Measurements from ENCODE around the gene POLR3B. TPM values are rescaled to one million over a fixed set of nuclear protein-coding genes. Genes with fewer than 3 reads are reported as not detected.
A peak's percentile ranks its signal among the peaks of the same experiment; 100 is the strongest.
"Not testable (repeated sequence)": the region's sequence is repeated elsewhere in the genome, so short reads cannot be mapped to it uniquely, and the experiment has no call there.

The POLR3B gene
- total RNA-seq, 1 donor: 11.9 TPM

DNA sequence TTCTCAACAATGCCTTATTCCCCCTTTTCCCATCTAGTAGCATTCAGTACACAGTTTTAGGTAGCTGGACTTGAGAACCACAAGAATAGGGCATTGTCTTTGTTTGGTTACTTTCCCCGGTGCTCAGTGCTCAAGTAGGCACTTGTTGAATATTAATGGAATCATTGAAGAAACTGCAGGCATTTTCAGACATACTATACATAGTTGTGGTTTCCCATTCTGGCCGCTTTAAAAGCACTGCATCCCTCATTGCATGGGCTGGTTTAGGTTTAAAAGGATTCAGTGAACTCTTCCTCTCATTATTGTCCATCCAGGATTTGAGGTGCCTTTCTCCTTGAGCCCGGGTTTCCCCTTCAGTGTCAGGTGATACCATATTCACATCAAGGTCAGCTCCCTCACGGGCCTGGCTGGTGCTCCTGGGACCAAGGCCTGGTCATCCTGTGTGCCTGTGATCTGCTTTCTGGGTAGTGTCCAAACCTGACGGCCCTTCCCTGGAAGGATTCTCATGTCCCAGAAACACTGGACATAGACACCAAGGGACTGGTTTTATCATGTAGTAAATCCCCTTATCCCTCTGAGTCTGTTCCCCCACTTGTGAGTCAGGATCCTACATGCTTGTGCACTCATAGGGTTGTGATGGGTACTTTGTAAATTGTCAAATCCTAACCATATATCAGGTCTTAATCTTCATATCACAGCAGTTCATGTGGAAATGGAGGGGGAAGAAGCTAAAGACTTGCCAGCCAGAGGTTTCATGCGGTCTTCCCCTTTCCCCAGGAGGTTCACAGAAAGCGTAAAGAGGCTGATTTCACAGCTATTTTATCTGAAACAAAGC, 47.7 kb upstream of the POLR3B start:
- H3K27ac ChIP-seq (ENCODE audit: low read depth, low read length): peak overlapping the region; percentile 41
- no peak overlapping the region for H3K4me3 ChIP-seq (ENCODE audit: insufficient read depth, low read length)
- H3K27me3 ChIP-seq (ENCODE audit: insufficient read depth, low read length): no peaks in the 10 kb centered on the region
- TF ChIP-seq, protein P1, sequence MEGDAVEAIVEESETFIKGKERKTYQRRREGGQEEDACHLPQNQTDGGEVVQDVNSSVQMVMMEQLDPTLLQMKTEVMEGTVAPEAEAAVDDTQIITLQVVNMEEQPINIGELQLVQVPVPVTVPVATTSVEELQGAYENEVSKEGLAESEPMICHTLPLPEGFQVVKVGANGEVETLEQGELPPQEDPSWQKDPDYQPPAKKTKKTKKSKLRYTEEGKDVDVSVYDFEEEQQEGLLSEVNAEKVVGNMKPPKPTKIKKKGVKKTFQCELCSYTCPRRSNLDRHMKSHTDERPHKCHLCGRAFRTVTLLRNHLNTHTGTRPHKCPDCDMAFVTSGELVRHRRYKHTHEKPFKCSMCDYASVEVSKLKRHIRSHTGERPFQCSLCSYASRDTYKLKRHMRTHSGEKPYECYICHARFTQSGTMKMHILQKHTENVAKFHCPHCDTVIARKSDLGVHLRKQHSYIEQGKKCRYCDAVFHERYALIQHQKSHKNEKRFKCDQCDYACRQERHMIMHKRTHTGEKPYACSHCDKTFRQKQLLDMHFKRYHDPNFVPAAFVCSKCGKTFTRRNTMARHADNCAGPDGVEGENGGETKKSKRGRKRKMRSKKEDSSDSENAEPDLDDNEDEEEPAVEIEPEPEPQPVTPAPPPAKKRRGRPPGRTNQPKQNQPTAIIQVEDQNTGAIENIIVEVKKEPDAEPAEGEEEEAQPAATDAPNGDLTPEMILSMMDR (IDR thresholded peaks at IDR 0.05; ENCODE audit: extremely low read depth, low read depth, low read length): no peak
- peak; percentile 86 for DNase-seq (ENCODE audit: insufficient read length, low spot score, missing footprints)
- H3K36me3 ChIP-seq (ENCODE audit: insufficient read depth, low read length): no peaks in the 10 kb centered on the region
- H3K4me2 ChIP-seq (ENCODE audit: insufficient read depth, low read length): peak overlapping the region; percentile 43
- H2AFZ ChIP-seq (ENCODE audit: low read length): peak overlapping the region; percentile 61
- H3K79me2 ChIP-seq (ENCODE audit: insufficient read depth, low read length): no peaks in the 10 kb centered on the region
- no peaks in the 10 kb centered on the region for H4K20me1 ChIP-seq (ENCODE audit: insufficient read depth, low read length)
- H3K4me1 ChIP-seq (ENCODE audit: insufficient read depth, low read length): peaks cover 12% of the 10 kb centered on the region
- H3K9me3 ChIP-seq (ENCODE audit: low read depth, low read length): no peaks in the 10 kb centered on the region

DNA sequence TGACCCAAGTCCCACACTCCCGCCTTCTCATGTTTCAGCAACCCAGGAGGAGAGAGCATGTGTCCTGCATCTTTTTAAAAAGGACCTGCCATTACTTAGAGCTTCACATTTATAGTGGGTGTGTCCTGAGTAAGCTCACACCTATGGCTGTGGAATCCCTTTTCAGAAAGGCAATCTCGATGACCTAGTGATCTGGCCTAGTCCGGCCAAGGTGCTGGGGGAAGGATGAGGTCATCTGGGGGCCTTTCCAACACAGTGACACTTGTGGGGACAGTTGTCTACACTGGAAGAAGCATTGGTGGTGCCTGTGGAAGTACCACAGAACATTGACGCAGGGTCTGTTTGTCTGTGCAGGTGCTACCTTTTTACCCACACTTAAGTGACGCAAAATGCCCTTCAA, 46.9 kb upstream of the POLR3B start:
- Histone ChIP-seq H3K27ac (ENCODE audit: low read depth, low read length) (no peak overlapping the region), H3K4me3 (ENCODE audit: insufficient read depth, low read length) (no peak overlapping the region), H3K9me3 (ENCODE audit: low read depth, low read length) (no peaks in the 10 kb centered on the region), H3K27me3 (ENCODE audit: insufficient read depth, low read length) (no peaks in the 10 kb centered on the region), H3K4me2 (ENCODE audit: insufficient read depth, low read length) (no peak overlapping the region), H2AFZ (ENCODE audit: low read length) (no peak overlapping the region), H3K79me2 (ENCODE audit: insufficient read depth, low read length) (no peaks in the 10 kb centered on the region), H3K4me1 (ENCODE audit: insufficient read depth, low read length) (peaks cover 12% of the 10 kb centered on the region), H4K20me1 (ENCODE audit: insufficient read depth, low read length) (no peaks in the 10 kb centered on the region), H3K36me3 (ENCODE audit: insufficient read depth, low read length) (peaks cover 1% of the 10 kb centered on the region)
- TF ChIP-seq, protein P1 (IDR thresholded peaks at IDR 0.05; ENCODE audit: extremely low read depth, low read depth, low read length): no peak
- no peak for DNase-seq (ENCODE audit: insufficient read length, low spot score, missing footprints)

DNA sequence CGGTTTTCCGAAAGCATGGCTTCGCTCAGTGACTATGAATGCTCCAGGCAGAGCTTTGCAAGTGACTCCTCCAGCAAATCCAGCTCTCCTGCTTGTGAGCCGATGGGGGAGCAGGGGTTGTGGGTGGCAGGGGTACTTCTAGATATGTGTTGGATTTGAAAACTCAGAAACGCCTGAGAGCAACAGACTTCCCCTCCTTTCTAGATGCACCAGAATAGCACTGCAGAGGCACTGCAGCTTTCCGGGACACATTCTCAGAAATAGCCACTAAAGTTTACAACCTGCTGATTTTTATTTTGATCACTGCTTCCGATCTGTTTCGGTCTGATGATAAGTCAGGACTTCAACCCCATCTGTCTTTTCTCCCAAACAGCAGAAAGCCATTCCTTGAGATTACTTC, 46.4 kb upstream of the POLR3B start:
- Histone ChIP-seq H3K9me3 (ENCODE audit: low read depth, low read length) (no peaks in the 10 kb centered on the region), H3K27me3 (ENCODE audit: insufficient read depth, low read length) (no peaks in the 10 kb centered on the region), H2AFZ (ENCODE audit: low read length) (no peak overlapping the region), H3K27ac (ENCODE audit: low read depth, low read length) (no peak overlapping the region), H3K4me3 (ENCODE audit: insufficient read depth, low read length) (no peak overlapping the region), H3K4me2 (ENCODE audit: insufficient read depth, low read length) (no peak overlapping the region), H3K4me1 (ENCODE audit: insufficient read depth, low read length) (peaks cover 12% of the 10 kb centered on the region), H3K36me3 (ENCODE audit: insufficient read depth, low read length) (peaks cover 3% of the 10 kb centered on the region), H3K79me2 (ENCODE audit: insufficient read depth, low read length) (no peaks in the 10 kb centered on the region), H4K20me1 (ENCODE audit: insufficient read depth, low read length) (no peaks in the 10 kb centered on the region)
- TF ChIP-seq, protein P1 (IDR thresholded peaks at IDR 0.05; ENCODE audit: extremely low read depth, low read depth, low read length): no peak
- DNase-seq (ENCODE audit: insufficient read length, low spot score, missing footprints): no peak

DNA sequence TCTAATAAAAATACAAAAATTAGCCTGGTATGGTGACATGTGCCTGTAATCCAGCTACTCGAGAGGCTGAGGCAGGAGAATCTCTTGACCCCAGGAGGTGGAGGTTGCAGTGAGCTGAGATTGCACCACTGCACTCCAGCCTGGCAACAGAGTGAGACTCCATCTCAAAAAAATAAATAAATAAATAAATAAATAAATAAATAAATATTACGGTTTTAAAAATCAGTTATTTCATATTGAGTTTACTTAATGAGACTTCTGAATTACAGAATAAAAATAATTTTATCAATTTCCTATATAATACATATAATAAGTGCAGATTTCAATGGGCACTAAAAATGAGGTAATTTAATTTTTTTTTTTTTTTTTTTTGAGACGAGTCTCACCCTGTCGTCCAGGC, 44.1 kb upstream of the POLR3B start:
- H3K4me2 ChIP-seq (ENCODE audit: insufficient read depth, low read length); H2AFZ ChIP-seq (ENCODE audit: low read length); DNase-seq (ENCODE audit: insufficient read length, low spot score, missing footprints); H3K36me3 ChIP-seq (ENCODE audit: insufficient read depth, low read length); H4K20me1 ChIP-seq (ENCODE audit: insufficient read depth, low read length); H3K27ac ChIP-seq (ENCODE audit: low read depth, low read length); H3K4me3 ChIP-seq (ENCODE audit: insufficient read depth, low read length); H3K27me3 ChIP-seq (ENCODE audit: insufficient read depth, low read length); H3K79me2 ChIP-seq (ENCODE audit: insufficient read depth, low read length); H3K9me3 ChIP-seq (ENCODE audit: low read depth, low read length): not testable (repeated sequence)
- peaks cover 12% of the 10 kb centered on the region for H3K4me1 ChIP-seq (ENCODE audit: insufficient read depth, low read length)
